Pancreas (tissue), 10 donors: ENCODE measurements around the gene CST6. TPM values are rescaled to one million over a fixed set of nuclear protein-coding genes. Genes with fewer than 3 reads are reported as not detected.

Experiments
- ATAC-seq, 4 donors: fragments of 200-7000 bp; cut with Tn5 transposase; one replicate each; pipeline versions ENCODE4 v1.8.0 to v1.9.1; 2020; ENCODE audit warnings: mild to moderate bottlenecking in 4 of 4, moderate library complexity in 4 of 4
- DNase-seq, 6 donors: peaks; one replicate each; pipeline ENCODE4 v3.0.0-alpha.2; 2020
- FAIRE-seq: peaks from 2 replicates; lab custom pipeline; 2012; peaks lifted over from hg19 to GRCh38; lab: Jason Lieb, UNC
- H3K27ac ChIP-seq, 4 donors: fragments of 200-600 bp; sonication (generic); 1 replicate in 3 of 4; 2 replicates in 1 of 4; pipeline versions ENCODE4 v1.5.0 to v1.8.0; 2020
- H3K27me3 ChIP-seq, 4 donors: fragments of 200-600 bp; one replicate each; pipeline ENCODE4 v1.8.0; 2021
- H3K36me3 ChIP-seq, 3 donors: fragments of 200-600 bp; sonication (generic) in 1 of 3; one replicate each; pipeline versions ENCODE4 v1.5.0 to v1.8.0; 2020 to 2021
- H3K4me1 ChIP-seq, 3 donors: fragments of 200-600 bp; one replicate each; pipeline ENCODE4 v1.8.0; 2021
- H3K4me3 ChIP-seq, 4 donors: fragments of 200-600 bp; sonication (generic) in 2 of 4; one replicate each; pipeline versions ENCODE4 v1.5.0 to v1.8.0; 2020 to 2021
- H3K9me3 ChIP-seq, 4 donors: fragments of 200-600 bp; one replicate each; pipeline ENCODE4 v1.8.0; 2021
- CTCF ChIP-seq, 4 donors: fragments of 200-600 bp; sonication (generic) in 3 of 4; IDR thresholded peaks; one replicate each; pipeline versions ENCODE4 v1.5.0 to v1.8.0; 2021; ENCODE audit warnings: antibody characterized with exemption in 4 of 4
- WGBS, 2 donors: extraction: QIAGEN DNeasy Blood & Tissue Kit; methylation state at CpG; one replicate each; pipeline ENCODE4 v1.1.7; 2013; 5-methylcytosine and 5-hydroxymethylcytosine counted together
- intact Hi-C, 3 donors: fragments of 100-400 bp; cut with DNase I; formaldehyde crosslinking; loops; one replicate each; pipeline versions ENCODE4 v1.11.1 to v1.14.2; 2022
- polyA plus RNA-seq, 2 donors: library from polyadenylated mRNA; stranded (reverse); fragments of 200-250 nt; gene quantifications; one replicate each; pipeline ENCODE4 v1.2.3, GENCODE V29; 2013
- total RNA-seq, 6 donors: library from RNA; stranded (reverse); fragmentation: NEBNext Ultra II Directional in 4 of 6; extraction: Animal tissue kit (Norgen Biotek cat#: 25700) in 4 of 6; gene quantifications; one replicate each; pipeline versions ENCODE4 v1.2.1 to v1.2.4, GENCODE V29; 2021 to 2023
- donor health status: healthy with polysubstance abuse.
- donor health status: DM: no; HTN: no; CAD: no; lungs with moderate emphysema.
- donor health status: DM: no; HTN: no; CAD: no.
- donor health status: control.
- donor health status: control.
- donor health status: Bipolar disorder and iron deficiency.
- donor health status: DM: yes; HTN: yes; CAD: no.
- donor health status: DM: no; HTN: no; CAD: no.
- donor health status: DM: no; HTN: no; CAD: no.
- donor health status: DM: yes; HTN: yes; CAD: no.

CST6 gene
- total and polyA plus RNA-seq, 8 donors, result 0.22 to 0.94 (median 0.72) TPM; not detected in 4

- Histone ChIP-seq H3K4me3 (no peak overlapping the region), H3K4me1 (no peaks in the 10 kb centered on the region), H3K27ac (no peak overlapping the region), H3K9me3 (no peaks in the 10 kb centered on the region), H3K27me3 (no peaks in the 10 kb centered on the region), H3K36me3 (peaks cover 4 to 23% (median 18%) of the 10 kb centered on the region in 3 donors)
- DNase-seq (no peak), ATAC-seq (no peak), FAIRE-seq (no peak)
- intact Hi-C loops, result no loop called here
- WGBS, 2 donors, result 83 to 89% methylated on average over 10 of the region's 10 CpGs
- TF ChIP-seq CTCF (IDR thresholded peaks at IDR 0.05), result no peak
These were observed 32.5 kb upstream of the CST6 start for GRCh38 chr11:65979261-65979759.

- DNase-seq (no peak), ATAC-seq (peak in 1 of 4 donors; percentile 5), FAIRE-seq (no peak)
- WGBS, 2 donors, result 66 to 78% methylated on average over 12 of the region's 12 CpGs
- Histone ChIP-seq H3K27ac (no peak overlapping the region), H3K27me3 (no peaks in the 10 kb centered on the region), H3K4me1 (no peaks in the 10 kb centered on the region), H3K36me3 (peaks cover 4 to 23% (median 18%) of the 10 kb centered on the region in 3 donors), H3K9me3 (no peaks in the 10 kb centered on the region), H3K4me3 (no peak overlapping the region)
- TF ChIP-seq CTCF (IDR thresholded peaks at IDR 0.05), result no peak
- intact Hi-C loops, result loop anchor here in 2 of 3 donors (5.0 to 10.0 kb wide), 3 partner anchors 274 to 356 kb away; no protein-coding TSS in a partner anchor
These were observed 30.6 kb upstream of the CST6 start for GRCh38 chr11:65981101-65981740.

- Histone ChIP-seq H3K27ac (no peak overlapping the region), H3K4me1 (no peaks in the 10 kb centered on the region), H3K9me3 (no peaks in the 10 kb centered on the region), H3K27me3 (no peaks in the 10 kb centered on the region), H3K36me3 (peaks cover 4 to 17% (median 16%) of the 10 kb centered on the region in 3 donors), H3K4me3 (no peak overlapping the region)
- DNase-seq (no peak), FAIRE-seq (no peak), ATAC-seq (peak in 1 of 4 donors; percentile 12)
- WGBS, 2 donors, result 61 to 71% methylated on average over 16 of the region's 16 CpGs
- TF ChIP-seq CTCF (IDR thresholded peaks at IDR 0.05), result no peak
- intact Hi-C loops, result loop anchor here in 2 of 3 donors (5.0 to 10.0 kb wide), 3 partner anchors 275 to 357 kb away; no protein-coding TSS in a partner anchor
These were observed 29.6 kb upstream of the CST6 start for GRCh38 chr11:65981972-65982823.

- no peak overlapping the region for H3K27ac ChIP-seq
- DNase-seq, result no peak
- no peak overlapping the region for H3K4me3 ChIP-seq
These were observed 28.8 kb upstream of the CST6 start for GRCh38 chr11:65982824-65983588.

More at GRCh38 chr11:65982824-65983588, 28.8 kb upstream of the CST6 start:
- no peak for TF ChIP-seq CTCF (IDR thresholded peaks at IDR 0.05)
- WGBS, 2 donors, result 56 to 63% methylated on average over 21 to 22 of the region's 22 CpGs
- H3K9me3 ChIP-seq, result no peaks in the 10 kb centered on the region
- intact Hi-C loops, result loop anchor here in 2 of 3 donors (5.0 to 10.0 kb wide), 3 partner anchors 276 to 358 kb away; no protein-coding TSS in a partner anchor
- peaks cover 0 to 9% (median 8%) of the 10 kb centered on the region in 3 donors for H3K36me3 ChIP-seq
- FAIRE-seq, result no peak
- no peaks in the 10 kb centered on the region for H3K27me3 ChIP-seq
- no peak for ATAC-seq
- no peaks in the 10 kb centered on the region for H3K4me1 ChIP-seq
